A549 treated with AZD9567 at 1 μM for 4 hours (cell line): ENCODE results near the gene RAB26. TPM values are rescaled to one million over a fixed set of nuclear protein-coding genes. Genes with fewer than 3 reads are reported as not detected.

Experiments used
- total RNA-seq: library from RNA; stranded (reverse); fragments of 200-300 nt; extraction: Qiagen RNA extraction; gene quantifications from 5 replicates; pipeline ENCODE4 v1.2.3, GENCODE V29; 2022; ENCODE audit not compliant: insufficient read depth

Gene RAB26, protein sequence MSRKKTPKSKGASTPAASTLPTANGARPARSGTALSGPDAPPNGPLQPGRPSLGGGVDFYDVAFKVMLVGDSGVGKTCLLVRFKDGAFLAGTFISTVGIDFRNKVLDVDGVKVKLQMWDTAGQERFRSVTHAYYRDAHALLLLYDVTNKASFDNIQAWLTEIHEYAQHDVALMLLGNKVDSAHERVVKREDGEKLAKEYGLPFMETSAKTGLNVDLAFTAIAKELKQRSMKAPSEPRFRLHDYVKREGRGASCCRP
- total RNA-seq, result 3.1 to 11.1 TPM (median 3.8 TPM) in 5 replicates

GRCh38 chr16:2147981-2148671, at the start of gene RAB26:
Gene RAB26, plus strand, starts transcription at chr16:2148625. Its CDS starts 159 bp downstream, at chr16:2148784.

DNA sequence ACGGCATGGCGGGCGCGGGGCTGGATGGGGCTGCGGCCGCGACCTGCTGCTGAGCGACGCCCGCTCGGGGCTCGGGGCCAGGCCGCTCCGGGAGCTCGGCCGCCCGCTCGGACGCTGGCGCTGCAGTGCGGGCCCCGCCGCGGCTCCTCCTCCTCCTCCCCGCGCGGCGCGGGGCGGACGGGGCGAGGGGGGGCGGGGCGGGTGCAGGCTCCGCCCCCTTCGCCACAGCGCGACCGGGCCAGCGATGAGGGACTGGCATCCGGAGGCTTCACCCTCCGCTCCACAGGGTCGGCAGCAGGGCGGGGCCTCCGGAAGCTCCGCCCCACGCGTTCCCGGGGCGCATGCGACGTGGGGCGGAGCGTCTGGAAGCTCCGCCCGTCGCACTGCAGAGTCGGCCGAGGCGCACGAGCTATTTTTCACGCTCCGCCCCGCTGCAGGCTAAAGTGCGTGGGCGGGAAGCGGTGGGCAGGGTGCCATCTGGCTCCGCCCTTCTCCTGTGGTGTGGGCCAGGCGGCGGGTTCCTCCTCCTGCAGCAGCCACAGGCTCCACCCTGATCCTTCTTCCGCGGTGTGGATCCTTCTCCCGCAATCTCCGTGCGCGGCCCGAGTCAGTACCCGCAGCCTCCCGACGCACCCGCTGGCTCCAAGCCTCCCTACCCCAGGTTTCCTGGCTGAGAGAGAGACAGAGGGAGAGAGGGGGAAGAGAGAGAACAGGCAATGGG, 12.5 kb upstream of the RAB26 start, which contains the start of gene PKD1:
PKD1 (minus strand) TSS at position 129 of the 721 bp plus-strand sequence. CDS start 209 bp downstream, outside the sequence.

GRCh38 chr16:2155091-2155950, 6.9 kb downstream of the RAB26 start, which contains the start of gene TRAF7:
Gene TRAF7, plus strand, starts transcription at chr16:2155782. Its CDS starts 8,139 bp downstream, at chr16:2163921.

DNA sequence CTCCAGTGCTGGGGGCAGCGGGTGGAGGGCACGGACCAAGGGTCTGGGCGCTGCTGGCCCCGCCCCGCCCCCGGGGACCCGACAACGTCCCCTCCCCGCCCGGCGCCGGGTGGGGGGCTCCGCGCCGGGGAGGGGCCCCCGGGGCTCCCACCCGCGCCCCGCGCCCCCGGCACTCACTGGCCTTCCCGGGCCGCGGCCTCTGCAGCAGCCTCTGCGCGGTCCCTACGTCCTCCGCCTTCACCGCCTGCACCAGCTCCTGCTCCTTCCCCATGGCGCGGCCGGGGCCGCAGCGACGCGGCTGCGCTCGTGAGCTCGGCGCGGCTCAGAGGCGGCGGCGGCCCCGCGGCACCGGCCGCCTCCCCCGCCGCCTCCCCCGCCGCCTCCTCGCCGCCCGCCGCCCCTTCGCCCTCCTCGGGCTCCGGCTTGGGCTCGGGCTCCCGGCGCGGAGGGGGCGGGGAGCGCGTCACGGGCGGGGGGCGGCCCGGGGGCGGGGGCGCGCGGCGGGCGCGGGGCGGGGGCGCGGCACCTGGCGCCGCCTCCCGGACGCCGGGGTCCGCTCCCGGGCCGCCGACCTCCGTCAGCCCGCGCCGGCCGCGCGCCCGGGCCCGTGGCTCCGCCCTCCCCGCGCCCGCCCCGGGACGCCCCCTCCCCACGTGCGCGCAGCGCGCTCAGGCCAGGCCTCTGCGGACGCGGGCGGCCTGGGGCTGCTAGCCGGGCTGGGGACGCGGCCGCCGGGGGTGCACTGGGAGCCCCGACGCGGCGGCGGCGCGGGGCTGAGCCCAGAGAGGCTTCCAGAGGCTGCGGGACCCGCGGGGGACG, 47.9 kb downstream of the RAB26 start, which contains the start of gene CASKIN1:
CASKIN1 (minus strand) TSS at position 444 of the 819 bp plus-strand sequence; CDS start at position 271, 173 bp downstream.

Other genes starting within 250 kb of the RAB26 start
- gene HS3ST6, start 230.2 kb upstream of the RAB26 start, total RNA-seq, result 1.8 to 1.9 TPM (median 1.9 TPM) in 4 of 5 replicates, not detected in the other
- 25.4 to 35.1 TPM (median 34.9 TPM) in 5 replicates for gene MSRB1, start 205.4 kb upstream of the RAB26 start, total RNA-seq
- 0.08 to 0.15 TPM in 2 of 5 replicates, not detected in the others for gene RPL3L, start 193.9 kb upstream of the RAB26 start, total RNA-seq
- gene NDUFB10, start 189.1 kb upstream of the RAB26 start, total RNA-seq, result 238 to 284 TPM (median 251 TPM) in 5 replicates
- gene RPS2, start 183.8 kb upstream of the RAB26 start, total RNA-seq, result 3,446 to 5,640 TPM (median 5,518 TPM) in 5 replicates
- 0.11 TPM in 1 of 5 replicates, not detected in the others for gene RNF151, start 181.8 kb upstream of the RAB26 start, total RNA-seq
- gene TBL3, start 176.6 kb upstream of the RAB26 start, total RNA-seq, result 31.4 to 44.1 TPM (median 40.6 TPM) in 5 replicates
- 0.22 to 4.7 TPM (median 0.30 TPM) in 5 replicates for gene NOXO1, start 167.2 kb upstream of the RAB26 start, total RNA-seq
- 23.1 to 43.3 TPM (median 40.1 TPM) in 5 replicates for gene GFER, start 164.4 kb upstream of the RAB26 start, total RNA-seq
- 3.9 to 8.9 TPM (median 7.8 TPM) in 5 replicates for gene SYNGR3, start 158.7 kb upstream of the RAB26 start, total RNA-seq
- 51.5 to 66.8 TPM (median 63.1 TPM) in 5 replicates for gene ZNF598, start 138.8 kb upstream of the RAB26 start, total RNA-seq
- gene NPW, start 128.8 kb upstream of the RAB26 start, total RNA-seq, result 0.59 to 1.9 TPM (median 1.3 TPM) in 4 of 5 replicates, not detected in the other
- 40.0 to 57.0 TPM (median 55.2 TPM) in 5 replicates for gene NHERF2, start 121.7 kb upstream of the RAB26 start, total RNA-seq
- 24.3 to 47.2 TPM (median 44.1 TPM) in 5 replicates for gene NTHL1, start 100.8 kb upstream of the RAB26 start, total RNA-seq
- 39.4 to 48.8 TPM (median 41.7 TPM) in 5 replicates for gene TSC2, start 100.6 kb upstream of the RAB26 start, total RNA-seq
- gene PKD1, start 12.7 kb upstream of the RAB26 start, total RNA-seq, result 20.8 to 62.8 TPM (median 57.0 TPM) in 5 replicates
- gene TRAF7, start 7.2 kb downstream of the RAB26 start, total RNA-seq, result 40.5 to 58.1 TPM (median 52.2 TPM) in 5 replicates
- gene CASKIN1, start 48.0 kb downstream of the RAB26 start, total RNA-seq, result 0.51 to 1.3 TPM (median 1.0 TPM) in 5 replicates
- gene MLST8, start 56.8 kb downstream of the RAB26 start, total RNA-seq, result 37.8 to 54.5 TPM (median 49.8 TPM) in 5 replicates
- gene BRICD5, start 62.2 kb downstream of the RAB26 start, total RNA-seq, result 5.1 to 6.7 TPM (median 5.5 TPM) in 5 replicates
- gene PGP, start 66.2 kb downstream of the RAB26 start, total RNA-seq, result 19.4 to 35.2 TPM (median 33.3 TPM) in 5 replicates
- gene E4F1, start 75.0 kb downstream of the RAB26 start, total RNA-seq, result 18.3 to 29.3 TPM (median 28.6 TPM) in 5 replicates
- gene DNASE1L2, start 87.8 kb downstream of the RAB26 start, total RNA-seq, result 1.5 to 1.8 TPM (median 1.7 TPM) in 4 of 5 replicates, not detected in the other
- 57.1 to 95.2 TPM (median 91.7 TPM) in 5 replicates for gene ECI1, start 103.0 kb downstream of the RAB26 start, total RNA-seq
- 262 to 276 TPM (median 270 TPM) in 5 replicates for gene RNPS1, start 119.5 kb downstream of the RAB26 start, total RNA-seq
- gene ABCA3, start 192.1 kb downstream of the RAB26 start, total RNA-seq, result 16.8 to 22.0 TPM (median 20.5 TPM) in 5 replicates